Breast epithelium (tissue), 3 donors: ENCODE data around the gene MYADML2.

Experiments used
- POLR2AphosphoS5 ChIP-seq, 3 donors: sonication (generic); formaldehyde crosslinking; IDR thresholded peaks; one replicate each; pipeline ENCODE4 v1.6.1; 2017; ENCODE audit warnings: antibody characterized with exemption in 3 of 3
- TF ChIP-seq, protein P1 (sequence below), 3 donors: fragments of 450-650 bp; IDR thresholded peaks; one replicate each; pipeline ENCODE4 v1.5.1; 2016 to 2017; ENCODE audit warnings: antibody characterized with exemption in 3 of 3, mild to moderate bottlenecking in 3 of 3, moderate library complexity in 3 of 3

DNA sequence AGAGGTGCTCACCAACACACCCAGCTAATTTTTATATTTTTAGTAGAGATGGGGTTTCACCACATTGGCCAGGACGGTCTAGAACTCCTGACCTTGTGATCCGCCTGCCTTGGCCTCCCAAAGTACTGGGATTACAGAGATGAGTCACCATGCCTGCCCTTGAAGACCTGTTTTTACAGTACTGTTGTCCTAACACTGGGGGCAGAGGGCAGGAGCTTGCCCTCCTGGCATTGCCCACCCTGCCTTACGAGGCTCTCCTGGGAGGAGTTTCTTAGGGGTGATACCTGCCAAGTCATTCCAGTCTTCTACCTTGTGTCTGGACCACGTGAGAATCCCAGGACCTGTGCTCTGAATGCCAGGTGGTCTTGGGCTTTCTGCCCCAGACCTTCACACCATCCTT lies 33.1 kb upstream of the MYADML2 start:
- TF ChIP-seq POLR2AphosphoS5 (IDR thresholded peaks at IDR 0.05) = no peak
- TF ChIP-seq, protein P1, sequence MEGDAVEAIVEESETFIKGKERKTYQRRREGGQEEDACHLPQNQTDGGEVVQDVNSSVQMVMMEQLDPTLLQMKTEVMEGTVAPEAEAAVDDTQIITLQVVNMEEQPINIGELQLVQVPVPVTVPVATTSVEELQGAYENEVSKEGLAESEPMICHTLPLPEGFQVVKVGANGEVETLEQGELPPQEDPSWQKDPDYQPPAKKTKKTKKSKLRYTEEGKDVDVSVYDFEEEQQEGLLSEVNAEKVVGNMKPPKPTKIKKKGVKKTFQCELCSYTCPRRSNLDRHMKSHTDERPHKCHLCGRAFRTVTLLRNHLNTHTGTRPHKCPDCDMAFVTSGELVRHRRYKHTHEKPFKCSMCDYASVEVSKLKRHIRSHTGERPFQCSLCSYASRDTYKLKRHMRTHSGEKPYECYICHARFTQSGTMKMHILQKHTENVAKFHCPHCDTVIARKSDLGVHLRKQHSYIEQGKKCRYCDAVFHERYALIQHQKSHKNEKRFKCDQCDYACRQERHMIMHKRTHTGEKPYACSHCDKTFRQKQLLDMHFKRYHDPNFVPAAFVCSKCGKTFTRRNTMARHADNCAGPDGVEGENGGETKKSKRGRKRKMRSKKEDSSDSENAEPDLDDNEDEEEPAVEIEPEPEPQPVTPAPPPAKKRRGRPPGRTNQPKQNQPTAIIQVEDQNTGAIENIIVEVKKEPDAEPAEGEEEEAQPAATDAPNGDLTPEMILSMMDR (IDR thresholded peaks at IDR 0.05) = no peak
